Type B pancreatic cell (in vitro differentiated cells): ENCODE measurements around the gene SLC25A20. TPM values are rescaled to one million over a fixed set of nuclear protein-coding genes. Genes with fewer than 3 reads are reported as not detected.
"Not testable (repeated sequence)": the region's sequence is repeated elsewhere in the genome, so short reads cannot be mapped to it uniquely, and the experiment has no call there.

Experiments used
- DNase-seq: peaks from one replicate; pipeline ENCODE4 v3.0.0; 2021; ENCODE audit warnings: mixed read lengths; ENCODE audit not compliant: unreplicated experiment; ENCODE audit errors: extremely low spot score
- H3K27ac Mint-ChIP-seq: 2 replicates; pipeline ENCODE4 v1.8.0; 2021; ENCODE audit warnings: mild to moderate bottlenecking, mixed read lengths
- H3K27me3 Mint-ChIP-seq: 2 replicates; pipeline ENCODE4 v1.8.0; 2021; ENCODE audit warnings: mixed read lengths
- H3K36me3 Mint-ChIP-seq: 2 replicates; pipeline ENCODE4 v1.8.0; 2021; ENCODE audit warnings: mixed read lengths
- H3K4me1 Mint-ChIP-seq: one replicate; pipeline ENCODE4 v1.8.0; 2021; ENCODE audit warnings: mixed read lengths; ENCODE audit not compliant: unreplicated experiment
- H3K4me3 Mint-ChIP-seq: 2 replicates; pipeline ENCODE4 v1.8.0; 2021; ENCODE audit warnings: mild to moderate bottlenecking, mixed read lengths
- H3K9me3 Mint-ChIP-seq: 2 replicates; pipeline ENCODE4 v1.8.0; 2021; ENCODE audit warnings: mixed read lengths
- CTCF ChIP-seq: fragments of 200-600 bp; sonication (generic); conservative IDR thresholded peaks from 2 replicates; pipeline ENCODE4 v1.5.0; 2021; ENCODE audit warnings: antibody characterized with exemption, mild to moderate bottlenecking
- total RNA-seq: library from RNA; stranded (reverse); gene quantifications from 2 replicates; pipeline ENCODE4 v1.2.1, GENCODE V29; 2021; ENCODE audit warnings: low replicate concordance

The SLC25A20 gene
- total RNA-seq, 1 donor from 2014 or later, result 15.2 TPM

- Mint-ChIP-seq H3K4me3 (no peak overlapping the region), H3K27ac (no peak overlapping the region)
- no peak for TF ChIP-seq CTCF
These were observed 62.9 kb downstream of the SLC25A20 start for GRCh38 chr3:48835650-48836366.

GRCh38 chr3:48832684-48833083 lies 66.0 kb downstream of the SLC25A20 start:
- Mint-ChIP-seq H3K36me3 (peaks cover 5% of the 10 kb centered on the region), H3K27ac (no peak overlapping the region), H3K27me3 (no peaks in the 10 kb centered on the region), H3K9me3 (no peaks in the 10 kb centered on the region), H3K4me3 (no peak overlapping the region), H3K4me1 (no peaks in the 10 kb centered on the region)
- DNase-seq, result no peak
- no peak for TF ChIP-seq CTCF

More at GRCh38 chr3:48835650-48836366, 62.9 kb downstream of the SLC25A20 start:
- Mint-ChIP-seq H3K27me3 (no peaks in the 10 kb centered on the region), H3K36me3 (peaks cover 5% of the 10 kb centered on the region), H3K9me3 (no peaks in the 10 kb centered on the region), H3K4me1 (no peaks in the 10 kb centered on the region)
- no peak for DNase-seq

GRCh38 chr3:48830715-48831114 lies 68.0 kb downstream of the SLC25A20 start:
- no peaks in the 10 kb centered on the region for H3K27me3 Mint-ChIP-seq
- H3K27ac Mint-ChIP-seq, result no peak overlapping the region
- no peaks in the 10 kb centered on the region for H3K4me1 Mint-ChIP-seq
- no peaks in the 10 kb centered on the region for H3K36me3 Mint-ChIP-seq
- H3K4me3 Mint-ChIP-seq, result no peak overlapping the region
- no peaks in the 10 kb centered on the region for H3K9me3 Mint-ChIP-seq
- no peak for DNase-seq
- TF ChIP-seq CTCF, result no peak

GRCh38 chr3:48829525-48829924 lies 69.2 kb downstream of the SLC25A20 start:
- H3K4me1 Mint-ChIP-seq, H3K27me3 Mint-ChIP-seq, H3K9me3 Mint-ChIP-seq, H3K27ac Mint-ChIP-seq, H3K36me3 Mint-ChIP-seq, H3K4me3 Mint-ChIP-seq, DNase-seq: not testable (repeated sequence)

- H3K9me3 Mint-ChIP-seq, DNase-seq, H3K27ac Mint-ChIP-seq, H3K4me1 Mint-ChIP-seq, H3K27me3 Mint-ChIP-seq, H3K36me3 Mint-ChIP-seq, H3K4me3 Mint-ChIP-seq: not testable (repeated sequence)
These were observed 70.8 kb downstream of the SLC25A20 start for GRCh38 chr3:48827874-48828273.

GRCh38 chr3:48826451-48826850 lies 72.2 kb downstream of the SLC25A20 start:
- no peaks in the 10 kb centered on the region for H3K9me3 Mint-ChIP-seq
- H3K27me3 Mint-ChIP-seq, result no peaks in the 10 kb centered on the region
- TF ChIP-seq CTCF, result no peak
- DNase-seq, result no peak
- no peak overlapping the region for H3K4me3 Mint-ChIP-seq
- no peak overlapping the region for H3K27ac Mint-ChIP-seq
- no peaks in the 10 kb centered on the region for H3K4me1 Mint-ChIP-seq
- no peaks in the 10 kb centered on the region for H3K36me3 Mint-ChIP-seq
